CD4-positive, alpha-beta T cell (primary cell): ENCODE results near the gene TAS2R10. TPM values are rescaled to one million over a fixed set of nuclear protein-coding genes. Genes with fewer than 3 reads are reported as not detected.

Experiments
- ATAC-seq: fragments of 200-7000 bp; cut with Tn5 transposase; one replicate; pipeline ENCODE4 v1.10.0; 2022; ENCODE audit warnings: mild to moderate bottlenecking; ENCODE audit not compliant: poor library complexity
- CTCF ChIA-PET: fragments of 350-600 bp; sonication (Branson Sonifier 250); formaldehyde crosslinking; loops from one replicate; lab custom pipeline; 2021; ENCODE audit warnings: antibody characterized with exemption, inconsistent platforms; lab: Charles Lee
- POLR2A ChIA-PET: fragments of 350-600 bp; sonication (Branson Sonifier 250); formaldehyde crosslinking; loops from one replicate; lab custom pipeline; 2021; ENCODE audit warnings: antibody characterized with exemption, inconsistent platforms; lab: Charles Lee
- DNase-seq, 14 experiments: peaks; one replicate each; pipeline ENCODE4 v3.0.0-alpha.2; 2013 to 2020; ENCODE audit warnings: mixed read lengths in 2 of 14
- H3K27ac ChIP-seq, 2 donors: one replicate each; pipeline versions ENCODE4 v1.5.1 to v1.7.0; 2013; ENCODE audit warnings: low read length in 2 of 2, low read depth in 1 of 2, mild to moderate bottlenecking in 1 of 2
- H3K27me3 ChIP-seq, 2 experiments: 1 replicate in 1 of 2; 2 replicates in 1 of 2; pipeline versions ENCODE4 v1.6.1 to v1.7.0; 2013; ENCODE audit warnings: low read length in 2 of 2, control low read depth in 1 of 2, mild to moderate bottlenecking in 1 of 2, moderate library complexity in 1 of 2; ENCODE audit not compliant: insufficient read depth in 2 of 2, control insufficient read depth in 1 of 2
- H3K36me3 ChIP-seq: one replicate; pipeline ENCODE4 v1.6.1; 2013; ENCODE audit warnings: low read length, control low read depth; ENCODE audit not compliant: insufficient read depth
- H3K4me1 ChIP-seq: one replicate; pipeline ENCODE4 v1.6.1; 2013; ENCODE audit warnings: low read length, control low read depth; ENCODE audit not compliant: insufficient read depth
- H3K4me3 ChIP-seq: one replicate; pipeline ENCODE4 v1.5.1; 2013; ENCODE audit warnings: mild to moderate bottlenecking, low read length, moderate library complexity
- H3K9me3 ChIP-seq, 2 experiments: 1 replicate in 1 of 2; 2 replicates in 1 of 2; pipeline versions ENCODE4 v1.6.1 to v1.7.0; 2013; ENCODE audit warnings: low read length in 2 of 2, mild to moderate bottlenecking in 2 of 2, control low read depth in 1 of 2, moderate library complexity in 1 of 2; ENCODE audit not compliant: control insufficient read depth in 1 of 2, insufficient read depth in 1 of 2
- H3K27ac Mint-ChIP-seq: one replicate; pipeline ENCODE4 v1.8.0; 2020; ENCODE audit warnings: mixed read lengths
- H3K27me3 Mint-ChIP-seq: one replicate; pipeline ENCODE4 v1.8.0; 2021; ENCODE audit warnings: mixed read lengths
- H3K36me3 Mint-ChIP-seq: one replicate; pipeline ENCODE4 v1.8.0; 2021; ENCODE audit warnings: low read depth, mixed read lengths
- H3K4me1 Mint-ChIP-seq: one replicate; pipeline ENCODE4 v1.8.0; 2021; ENCODE audit warnings: low read depth, mixed read lengths
- H3K4me3 Mint-ChIP-seq: one replicate; pipeline ENCODE4 v1.8.0; 2020; ENCODE audit warnings: mild to moderate bottlenecking, mixed read lengths
- H3K9me3 Mint-ChIP-seq: one replicate; pipeline ENCODE4 v1.8.0; 2020; ENCODE audit warnings: mixed read lengths
- intact Hi-C, 2 experiments: fragments of 100-400 bp; cut with DNase I in 1 of 2; cut with micrococcal nuclease in 1 of 2; formaldehyde crosslinking; loops; one replicate each; pipeline versions ENCODE4 v1.15.1 to v1.9.0; 2023 to 2025; cut with DNase I, micrococcal nuclease
- total RNA-seq, 174 experiments: library from RNA in 2 of 174; stranded (reverse) in 2 of 174; gene quantifications; one replicate each; pipeline ENCODE4 v1.2.3 and lab custom pipeline; 2021 to 2026
- TF ChIP-seq, protein P1 (sequence below): fragments of 200-600 bp; IDR thresholded peaks from one replicate; pipeline ENCODE4 v1.8.0; 2022; ENCODE audit warnings: antibody characterized with exemption, mild to moderate bottlenecking

The TAS2R10 gene
- total RNA-seq, 2 experiments from 2014 or later = not detected

DNA sequence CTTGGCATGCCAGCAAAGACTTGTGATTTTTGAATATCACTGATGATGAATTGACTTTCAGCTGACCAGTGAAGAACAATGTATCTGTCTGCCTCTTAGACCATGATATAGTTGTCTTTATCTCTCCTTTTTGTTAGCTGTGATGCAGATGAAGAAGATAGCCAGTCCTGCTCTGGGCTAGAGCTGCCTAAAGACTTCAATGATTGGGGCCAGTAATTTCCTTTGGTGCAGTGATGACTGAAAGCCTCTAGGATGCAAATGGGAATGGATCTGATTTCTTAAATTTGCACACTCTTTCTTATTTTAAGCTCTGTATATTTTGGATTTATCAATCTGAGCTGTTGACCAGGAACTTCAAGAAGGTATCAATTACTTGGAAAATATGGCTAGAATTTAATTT, 16.1 kb downstream of the TAS2R10 start, which contains the start of gene TAS2R9:
Gene TAS2R9, minus strand, starts transcription at position 101 of the 400 bp plus-strand sequence. Its CDS starts 93 bp downstream, at position 8.
- Histone ChIP-seq H3K9me3 (no peaks in the 10 kb centered on the region), H3K27ac (no peak within 1 kb of the TSS), H3K4me1 (no peaks in the 10 kb centered on the region), H3K36me3 (no peaks in the 10 kb centered on the region), H3K4me3 (no peak within 1 kb of the TSS), H3K27me3 (peaks cover 0 to 8% of the 10 kb centered on the region in 2 experiments)
- no peak within 1 kb of the TSS for H3K27ac Mint-ChIP-seq
- H3K4me3 Mint-ChIP-seq = no peak within 1 kb of the TSS
- ChIA-PET CTCF (no interaction called here), POLR2A (no interaction called here)
- H3K27me3 Mint-ChIP-seq = peaks cover 25% of the 10 kb centered on the region
- no peak for ATAC-seq
- H3K4me1 Mint-ChIP-seq = no peaks in the 10 kb centered on the region
- no peaks in the 10 kb centered on the region for H3K36me3 Mint-ChIP-seq
- DNase-seq = no peak
- TF ChIP-seq, protein P1, sequence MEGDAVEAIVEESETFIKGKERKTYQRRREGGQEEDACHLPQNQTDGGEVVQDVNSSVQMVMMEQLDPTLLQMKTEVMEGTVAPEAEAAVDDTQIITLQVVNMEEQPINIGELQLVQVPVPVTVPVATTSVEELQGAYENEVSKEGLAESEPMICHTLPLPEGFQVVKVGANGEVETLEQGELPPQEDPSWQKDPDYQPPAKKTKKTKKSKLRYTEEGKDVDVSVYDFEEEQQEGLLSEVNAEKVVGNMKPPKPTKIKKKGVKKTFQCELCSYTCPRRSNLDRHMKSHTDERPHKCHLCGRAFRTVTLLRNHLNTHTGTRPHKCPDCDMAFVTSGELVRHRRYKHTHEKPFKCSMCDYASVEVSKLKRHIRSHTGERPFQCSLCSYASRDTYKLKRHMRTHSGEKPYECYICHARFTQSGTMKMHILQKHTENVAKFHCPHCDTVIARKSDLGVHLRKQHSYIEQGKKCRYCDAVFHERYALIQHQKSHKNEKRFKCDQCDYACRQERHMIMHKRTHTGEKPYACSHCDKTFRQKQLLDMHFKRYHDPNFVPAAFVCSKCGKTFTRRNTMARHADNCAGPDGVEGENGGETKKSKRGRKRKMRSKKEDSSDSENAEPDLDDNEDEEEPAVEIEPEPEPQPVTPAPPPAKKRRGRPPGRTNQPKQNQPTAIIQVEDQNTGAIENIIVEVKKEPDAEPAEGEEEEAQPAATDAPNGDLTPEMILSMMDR = no peak
- H3K9me3 Mint-ChIP-seq = no peaks in the 10 kb centered on the region
- intact Hi-C loops = no loop called here

DNA sequence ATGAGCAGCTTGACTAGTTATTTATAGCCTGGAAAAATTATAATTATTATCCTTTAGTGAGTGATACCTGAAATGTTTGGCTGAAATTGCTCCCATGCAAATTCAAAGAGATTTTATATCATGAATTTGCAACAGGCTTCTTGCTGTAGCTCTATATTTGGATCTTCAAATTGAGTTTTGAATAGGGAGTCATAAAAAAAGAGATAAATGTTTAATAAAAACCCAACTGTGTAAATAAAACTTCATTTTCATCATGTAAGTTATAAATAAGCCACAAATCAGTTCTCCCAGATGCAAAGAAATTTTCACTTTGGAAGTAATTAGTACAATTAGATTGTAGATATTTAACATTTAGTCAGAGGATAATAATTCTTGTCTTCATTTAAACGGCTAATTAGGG, 19.0 kb downstream of the TAS2R10 start, which contains the start of gene TAS2R8:
Gene TAS2R8, minus strand, starts transcription at position 101 of the 400 bp plus-strand sequence. CDS start 306 bp downstream, outside the sequence.
- peaks cover 36% of the 10 kb centered on the region for H3K27me3 Mint-ChIP-seq
- Histone ChIP-seq H3K27ac (no peak within 1 kb of the TSS), H3K36me3 (no peaks in the 10 kb centered on the region), H3K9me3 (no peaks in the 10 kb centered on the region), H3K4me3 (no peak within 1 kb of the TSS), H3K4me1 (no peaks in the 10 kb centered on the region), H3K27me3 (peaks cover 0 to 4% of the 10 kb centered on the region in 2 experiments)
- no peak within 1 kb of the TSS for H3K4me3 Mint-ChIP-seq
- H3K27ac Mint-ChIP-seq = no peak within 1 kb of the TSS
- ChIA-PET POLR2A (no interaction called here), CTCF (no interaction called here)
- H3K4me1 Mint-ChIP-seq = no peaks in the 10 kb centered on the region
- DNase-seq = no peak
- TF ChIP-seq, protein P1 = no peak
- ATAC-seq = no peak
- intact Hi-C loops = no loop called here
- H3K36me3 Mint-ChIP-seq = no peaks in the 10 kb centered on the region
- H3K9me3 Mint-ChIP-seq = no peaks in the 10 kb centered on the region

DNA sequence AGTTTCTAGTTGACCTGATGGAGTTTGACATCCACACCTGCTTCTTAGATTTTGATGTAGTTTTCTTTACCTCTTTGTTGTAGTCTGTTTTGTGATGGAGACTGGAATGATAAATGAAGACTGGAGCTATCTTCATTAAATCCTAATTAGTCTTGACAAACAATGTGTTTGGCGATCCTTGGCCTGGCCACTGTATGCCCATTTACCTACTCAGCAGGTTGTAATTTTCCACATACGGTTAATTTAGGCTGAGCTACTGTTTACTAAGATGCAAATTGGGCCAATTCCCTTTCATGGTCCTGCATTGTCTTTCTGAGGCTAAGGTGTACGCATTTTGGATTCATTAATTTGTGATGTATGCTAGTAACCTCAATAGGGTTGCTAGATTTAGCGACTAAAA, 23.6 kb downstream of the TAS2R10 start, which contains the start of gene TAS2R7:
Gene TAS2R7, minus strand, starts transcription at position 41 of the 400 bp plus-strand sequence. CDS start 57 bp downstream, outside the sequence.
- no peaks in the 10 kb centered on the region for H3K36me3 Mint-ChIP-seq
- CTCF ChIA-PET = no interaction called here
- ATAC-seq = no peak
- no peak within 1 kb of the TSS for H3K4me3 ChIP-seq
- H3K4me1 ChIP-seq = no peaks in the 10 kb centered on the region
- TF ChIP-seq, protein P1 = no peak
- intact Hi-C loops = no loop called here
- peaks cover 36% of the 10 kb centered on the region for H3K27me3 Mint-ChIP-seq
- H3K27ac Mint-ChIP-seq = no peak within 1 kb of the TSS
- no peak within 1 kb of the TSS for H3K27ac ChIP-seq
- no peaks in the 10 kb centered on the region for H3K9me3 ChIP-seq
- no peak within 1 kb of the TSS for H3K4me3 Mint-ChIP-seq
- POLR2A ChIA-PET = no interaction called here
- no peak for DNase-seq
- H3K9me3 Mint-ChIP-seq = no peaks in the 10 kb centered on the region
- H3K27me3 ChIP-seq = no peaks in the 10 kb centered on the region
- H3K36me3 ChIP-seq = no peaks in the 10 kb centered on the region
- no peaks in the 10 kb centered on the region for H3K4me1 Mint-ChIP-seq
